GM03348 (cell line): ENCODE data around the gene ZBTB32.

Experiments used
- DNase-seq: peaks from one replicate; pipeline ENCODE4 v3.0.0; 2012; ENCODE audit warnings: low spot score

Gene ZBTB32

GRCh38 chr19:35738021-35738886 is 33.9 kb downstream of the ZBTB32 start:
- no peak for DNase-seq

- DNase-seq: no peak
Measured at GRCh38 chr19:35738887-35739229, 34.5 kb downstream of the ZBTB32 start.

GRCh38 chr19:35739275-35740107 is 35.1 kb downstream of the ZBTB32 start:
- DNase-seq: no peak

GRCh38 chr19:35740108-35740422 is 35.7 kb downstream of the ZBTB32 start:
- DNase-seq: no peak

GRCh38 chr19:35740423-35741202 is 36.3 kb downstream of the ZBTB32 start:
- DNase-seq: peak; percentile 99

GRCh38 chr19:35741203-35741515 is 36.8 kb downstream of the ZBTB32 start:
- DNase-seq: no peak

- DNase-seq: no peak
Measured at GRCh38 chr19:35742121-35742724, 37.9 kb downstream of the ZBTB32 start, which contains the start of gene IGFLR1. Gene IGFLR1, minus strand, starts transcription at chr19:35742452. Its CDS starts 1,272 bp downstream, at chr19:35741180.

- DNase-seq: no peak
Measured at GRCh38 chr19:35743640-35744429, 39.5 kb downstream of the ZBTB32 start.

- peak; percentile 93 for DNase-seq
Measured at GRCh38 chr19:35744430-35745327, 40.3 kb downstream of the ZBTB32 start.

- peak; percentile 96 for DNase-seq
Measured at GRCh38 chr19:35745328-35746086, 41.1 kb downstream of the ZBTB32 start, which contains the start of the genes PSENEN and U2AF1L4. Gene PSENEN, plus strand, starts transcription at chr19:35745651. Its CDS starts 280 bp downstream, at chr19:35745931. Gene U2AF1L4, minus strand, starts transcription at chr19:35745418. Its CDS starts 27 bp downstream, at chr19:35745391.

- no peak for DNase-seq
Measured at GRCh38 chr19:35746087-35746462, 41.7 kb downstream of the ZBTB32 start.

- no peak for DNase-seq
Measured at GRCh38 chr19:35746531-35746930, 42.2 kb downstream of the ZBTB32 start.

GRCh38 chr19:35748106-35749020 is 44.0 kb downstream of the ZBTB32 start, which contains the start of gene LIN37:
Gene LIN37, plus strand, starts transcription at chr19:35748576. Its CDS starts 149 bp downstream, at chr19:35748725.
- DNase-seq: peak; percentile 97

GRCh38 chr19:35750167-35750566 is 45.8 kb downstream of the ZBTB32 start:
- no peak for DNase-seq

GRCh38 chr19:35751839-35752745 is 47.7 kb downstream of the ZBTB32 start:
- DNase-seq: no peak

GRCh38 chr19:35752746-35753350 is 48.5 kb downstream of the ZBTB32 start:
- DNase-seq: no peak
